Gastroesophageal sphincter (tissue), 3 donors: ENCODE measurements around the gene UCP2.

Experiments used
- CTCF ChIP-seq, 4 experiments: fragments of 200-600 bp in 2 of 4; fragments of 450-650 bp in 2 of 4; sonication (generic) in 1 of 4; IDR thresholded peaks; one replicate each; pipeline ENCODE4 v1.5.1; 2017 to 2019; ENCODE audit warnings: antibody characterized with exemption in 4 of 4, mild to moderate bottlenecking in 2 of 4, moderate library complexity in 2 of 4
- EP300 ChIP-seq: sonication (generic); formaldehyde crosslinking; IDR thresholded peaks from one replicate; pipeline ENCODE4 v1.6.1; 2017; ENCODE audit warnings: antibody characterized with exemption, mild to moderate bottlenecking
- POLR2A ChIP-seq, 2 donors: fragments of 450-650 bp; IDR thresholded peaks; one replicate each; pipeline ENCODE4 v1.6.1; 2017; ENCODE audit warnings: antibody characterized with exemption in 2 of 2, mild to moderate bottlenecking in 2 of 2, moderate library complexity in 1 of 2
- POLR2AphosphoS5 ChIP-seq: sonication (generic); formaldehyde crosslinking; IDR thresholded peaks from one replicate; pipeline ENCODE4 v1.6.1; 2017; ENCODE audit warnings: antibody characterized with exemption

GRCh38 chr11:74020539-74020938 is 37.9 kb upstream of the UCP2 start:
- TF ChIP-seq CTCF (IDR thresholded peaks at IDR 0.05): no peak
- TF ChIP-seq EP300: no peak
- no peak for TF ChIP-seq POLR2AphosphoS5
- no peak for TF ChIP-seq POLR2A (IDR thresholded peaks at IDR 0.05)
